ENCODE data around the gene ARHGAP25.

Gene ARHGAP25

GRCh38 chr2:68768461-68768860 is 33.9 kb downstream of the ARHGAP25 start:
- no peak for DNase-seq

DNA sequence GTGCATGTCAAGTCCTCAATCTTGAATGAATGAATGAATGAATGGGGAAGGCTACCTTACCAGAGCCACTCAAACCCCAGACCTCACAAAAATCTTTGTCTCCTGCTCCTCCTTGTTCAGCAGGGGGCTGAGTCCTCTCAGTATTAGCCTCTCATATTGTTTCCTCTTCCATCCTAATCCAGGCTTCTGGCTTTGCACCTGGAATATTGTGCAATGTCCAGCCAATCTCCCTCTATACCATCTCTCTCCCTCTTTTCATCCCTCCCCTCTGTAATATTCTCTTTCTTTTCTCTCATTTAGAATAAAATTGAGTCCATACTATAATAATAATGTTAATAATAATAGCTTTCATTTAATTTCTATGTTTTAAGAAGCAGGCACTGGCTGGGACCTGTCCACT is 34.3 kb downstream of the ARHGAP25 start:
- no peak for DNase-seq

GRCh38 chr2:68769586-68770270 is 35.1 kb downstream of the ARHGAP25 start:
- no peak for DNase-seq

GRCh38 chr2:68770271-68771111 is 35.9 kb downstream of the ARHGAP25 start:
- DNase-seq, result no peak

- DNase-seq, result no peak
Observed at GRCh38 chr2:68771211-68771751, 36.7 kb downstream of the ARHGAP25 start.

- DNase-seq, result no peak
Observed at GRCh38 chr2:68772109-68772508, 37.5 kb downstream of the ARHGAP25 start.

DNA sequence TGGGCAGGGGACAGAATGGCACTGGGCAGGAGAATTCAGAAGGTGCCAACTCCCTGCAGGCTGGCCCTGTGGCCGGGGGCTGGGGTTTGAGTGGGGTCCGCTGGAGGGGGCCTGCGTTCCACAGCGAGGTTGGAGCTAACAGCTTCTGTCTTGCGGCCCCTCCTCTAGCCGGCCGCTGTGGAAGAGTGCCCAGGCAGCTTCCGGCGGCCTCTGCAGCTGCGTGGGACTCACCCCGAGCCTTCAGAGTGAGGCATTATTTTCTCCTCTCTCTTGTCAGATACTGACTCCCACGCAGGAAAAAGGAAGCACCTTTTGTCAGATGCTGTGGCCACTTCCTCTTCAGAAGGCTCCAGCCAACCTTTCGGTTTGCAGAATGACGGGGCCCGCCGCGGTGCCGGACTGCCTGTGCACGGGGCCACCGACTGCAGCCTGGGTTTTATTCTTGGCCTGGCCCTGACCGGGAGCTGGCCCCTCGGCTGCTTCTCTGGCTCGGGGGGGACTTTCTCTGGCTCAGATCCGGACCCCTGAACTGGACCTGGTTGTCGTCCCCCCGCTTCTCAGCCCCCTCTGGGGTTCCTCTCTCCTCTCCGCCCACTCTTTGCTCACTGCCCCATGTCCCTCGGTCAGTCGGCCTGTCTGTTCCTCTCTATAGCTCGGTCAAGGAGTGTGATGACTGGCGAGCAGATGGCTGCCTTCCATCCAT is 40.1 kb downstream of the ARHGAP25 start:
- DNase-seq, result no peak

DNA sequence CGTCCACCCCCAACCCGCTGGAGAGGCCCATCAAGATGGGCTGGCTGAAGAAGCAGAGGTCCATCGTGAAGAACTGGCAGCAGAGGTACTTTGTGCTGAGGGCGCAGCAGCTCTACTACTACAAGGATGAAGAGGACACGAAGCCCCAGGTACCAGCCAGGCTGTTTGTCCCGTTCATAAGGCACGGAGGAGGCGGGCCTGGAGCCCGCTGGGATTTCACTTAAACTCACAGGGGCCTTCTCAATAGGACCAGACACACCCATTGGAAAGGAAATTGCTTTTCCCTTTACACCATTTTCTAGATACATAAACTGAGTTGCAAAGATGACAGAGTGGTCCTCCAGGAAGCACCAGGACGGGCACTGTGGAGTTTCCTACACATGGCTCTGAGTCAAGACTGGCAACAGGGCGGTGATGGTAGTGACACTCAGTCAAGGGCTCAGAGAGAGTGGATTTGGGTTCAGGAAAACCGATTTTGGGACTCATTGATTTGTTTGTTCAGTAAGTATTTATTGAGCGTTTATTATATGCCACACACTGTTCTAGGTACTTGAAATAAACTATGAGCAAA is 40.7 kb downstream of the ARHGAP25 start:
- DNase-seq, result no peak

- no peak for DNase-seq
Observed at GRCh38 chr2:68776124-68776523, 41.5 kb downstream of the ARHGAP25 start.

GRCh38 chr2:68779595-68779994 is 45.0 kb downstream of the ARHGAP25 start:
- no peak for DNase-seq

DNA sequence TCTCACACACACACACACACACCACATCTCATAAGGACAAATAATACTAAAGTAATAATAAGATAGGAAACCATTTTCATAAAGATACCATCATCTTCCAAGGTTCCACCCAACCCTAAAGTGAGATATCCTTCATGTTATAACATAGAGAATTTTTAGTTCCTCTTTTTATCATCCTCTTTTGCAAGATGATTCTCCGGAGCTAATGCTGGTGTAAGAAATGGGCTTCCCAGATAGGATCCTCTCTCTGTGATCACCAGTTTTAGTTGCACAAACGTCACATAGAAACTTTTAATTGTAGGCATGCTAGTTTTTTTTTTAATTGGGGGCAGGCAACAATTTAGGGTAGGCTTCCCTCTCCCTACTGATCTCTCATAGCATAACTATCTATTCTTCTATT is 49.6 kb downstream of the ARHGAP25 start:
- no peak for DNase-seq

GRCh38 chr2:68784915-68785314 is 50.3 kb downstream of the ARHGAP25 start:
- DNase-seq, result no peak

DNA sequence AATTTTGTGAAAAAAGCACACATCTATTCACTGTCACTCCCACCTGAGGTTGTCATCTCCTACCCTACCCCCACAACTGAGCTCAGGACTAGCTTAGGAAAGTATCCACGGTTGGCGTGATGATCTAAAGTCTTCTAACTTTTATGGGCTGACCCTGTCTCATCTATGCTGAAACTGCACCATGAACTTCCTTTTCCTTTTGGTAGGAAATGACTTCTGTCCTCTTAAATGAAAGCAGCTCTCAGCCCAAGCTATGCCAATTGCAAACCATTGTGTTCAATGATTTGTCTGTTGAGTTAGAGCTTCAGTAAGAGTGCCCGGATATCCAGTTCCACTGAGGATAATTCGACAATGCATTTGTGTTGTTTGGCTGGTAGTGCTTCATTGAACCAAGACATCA is 52.7 kb downstream of the ARHGAP25 start:
- no peak for DNase-seq

- no peak for DNase-seq
Observed at GRCh38 chr2:68789603-68790002, 55.0 kb downstream of the ARHGAP25 start.

- DNase-seq, result no peak
Observed at GRCh38 chr2:68790600-68790999, 56.0 kb downstream of the ARHGAP25 start.

GRCh38 chr2:68791914-68792313 is 57.3 kb downstream of the ARHGAP25 start:
- no peak for DNase-seq

DNA sequence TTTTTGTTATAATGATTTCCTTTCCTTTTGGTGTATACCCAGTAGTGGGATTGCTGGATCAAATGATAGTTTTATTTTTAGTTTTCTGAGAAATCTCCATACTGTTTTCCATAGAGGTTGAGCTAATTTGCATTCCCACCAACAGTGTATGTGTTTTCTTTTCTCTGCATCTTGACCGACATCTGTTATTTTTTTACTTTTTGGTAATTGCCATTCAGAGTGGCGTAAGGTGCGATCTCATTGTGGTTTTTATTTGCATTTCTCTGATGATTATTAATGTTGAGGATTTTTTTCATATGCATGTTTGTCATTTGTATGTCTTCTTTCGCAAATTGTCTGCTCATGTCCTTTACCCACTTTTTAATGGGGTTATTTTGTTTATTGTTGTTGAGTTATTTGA is 58.1 kb downstream of the ARHGAP25 start:
- DNase-seq, result no peak

DNA sequence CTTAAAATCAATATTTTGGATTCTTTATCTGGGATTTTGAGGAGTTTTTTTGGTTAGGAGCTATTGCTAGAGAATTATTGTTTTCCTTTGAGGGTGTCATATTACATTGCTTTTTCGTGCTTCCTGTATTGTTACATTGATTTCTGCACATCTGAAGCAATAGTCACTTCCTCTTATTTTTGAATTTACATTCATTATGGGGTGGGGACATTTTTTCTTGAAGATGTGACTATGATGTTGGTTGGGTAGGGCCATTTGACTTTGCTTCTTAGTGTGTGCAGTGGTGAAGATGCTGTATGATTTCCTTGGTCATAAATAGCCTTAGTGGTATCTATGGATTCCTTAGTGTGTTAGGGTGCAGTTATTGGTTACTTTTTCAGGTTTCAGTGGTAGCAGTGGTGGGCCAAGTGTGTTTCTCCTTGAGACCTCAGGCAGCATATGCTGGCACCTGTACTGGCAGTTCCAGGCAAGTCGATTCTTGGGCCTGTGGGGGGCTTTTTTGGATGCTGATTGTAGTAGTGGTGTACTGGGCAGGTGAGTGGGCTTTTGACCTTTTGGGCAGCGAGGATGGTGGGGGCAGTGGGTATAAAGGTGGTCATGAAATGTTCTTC is 61.8 kb downstream of the ARHGAP25 start:
- DNase-seq, result no peak

GRCh38 chr2:68798569-68798968 is 64.0 kb downstream of the ARHGAP25 start:
- DNase-seq, result no peak

GRCh38 chr2:68799140-68800026 is 64.8 kb downstream of the ARHGAP25 start:
- no peak for DNase-seq

GRCh38 chr2:68800027-68800401 is 65.4 kb downstream of the ARHGAP25 start:
- no peak for DNase-seq

- no peak for DNase-seq
Observed at GRCh38 chr2:68800517-68800916, 65.9 kb downstream of the ARHGAP25 start.
